Measurements from ENCODE around the gene RASGRP4. TPM values are rescaled to one million over a fixed set of nuclear protein-coding genes. Genes with fewer than 3 reads are reported as not detected.
A peak's percentile ranks its signal among the peaks of the same experiment; 100 is the strongest.

Gene RASGRP4
- total RNA-seq, 1 donor from 2014 or later, result not detected

GRCh38 chr19:38421856-38422255, 4.2 kb downstream of the RASGRP4 start:
- no peak overlapping the region for H3K4me3 ChIP-seq (ENCODE audit: insufficient read depth, low read depth, low read length)

GRCh38 chr19:38420935-38421334, 5.1 kb downstream of the RASGRP4 start:
- no peak overlapping the region for H3K27ac Mint-ChIP-seq (ENCODE audit: unreplicated experiment)
- Histone ChIP-seq H3K4me1 (ENCODE audit: insufficient read depth, low read length) (no peaks in the 10 kb centered on the region), H4K20me1 (ENCODE audit: insufficient read depth, low read length) (no peaks in the 10 kb centered on the region), H3K27ac (ENCODE audit: low read depth, low read length) (no peak overlapping the region), H3K79me2 (ENCODE audit: insufficient read depth, low read length) (no peaks in the 10 kb centered on the region), H3K4me3 (ENCODE audit: insufficient read depth, low read depth, low read length) (no peak overlapping the region), H3K36me3 (ENCODE audit: insufficient read depth, low read length) (no peaks in the 10 kb centered on the region), H3K4me2 (ENCODE audit: low read length) (no peak overlapping the region), H3K9ac (ENCODE audit: low read length) (no peak overlapping the region), H3K27me3 (ENCODE audit: insufficient read depth, low read length) (peaks cover 18% of the 10 kb centered on the region), H2AFZ (ENCODE audit: low read depth, low read length) (no peak overlapping the region), H3K9me3 (ENCODE audit: insufficient read depth, low read depth, low read length) (no peaks in the 10 kb centered on the region)
- peaks cover 2% of the 10 kb centered on the region for H3K36me3 Mint-ChIP-seq (ENCODE audit: low read depth, unreplicated experiment)
- FAIRE-seq (no peak), DNase-seq (ENCODE audit: low read depth) (no peak)
- no peaks in the 10 kb centered on the region for H3K9me3 Mint-ChIP-seq (ENCODE audit: unreplicated experiment)
- H3K4me1 Mint-ChIP-seq (ENCODE audit: low read depth, unreplicated experiment), result no peaks in the 10 kb centered on the region
- TF ChIP-seq EZH2 (IDR thresholded peaks at IDR 0.05; ENCODE audit: insufficient read depth, low read length), result no peak
- TF ChIP-seq CTCF (IDR thresholded peaks at IDR 0.05; ENCODE audit: insufficient read depth, low read depth, low read length), result no peak
- peaks cover 41% of the 10 kb centered on the region for H3K27me3 Mint-ChIP-seq (ENCODE audit: low read depth, unreplicated experiment)
- no peak overlapping the region for H3K4me3 Mint-ChIP-seq (ENCODE audit: unreplicated experiment)

More at GRCh38 chr19:38421856-38422255, 4.2 kb downstream of the RASGRP4 start:
- H3K27ac ChIP-seq (ENCODE audit: low read depth, low read length), result no peak overlapping the region
- FAIRE-seq (no peak), DNase-seq (ENCODE audit: low read depth) (no peak)
- H3K9me3 ChIP-seq (ENCODE audit: insufficient read depth, low read depth, low read length), result no peaks in the 10 kb centered on the region
- H3K27ac Mint-ChIP-seq (ENCODE audit: unreplicated experiment), result no peak overlapping the region
- H3K27me3 Mint-ChIP-seq (ENCODE audit: low read depth, unreplicated experiment), result peaks cover 36% of the 10 kb centered on the region
- peaks cover 2% of the 10 kb centered on the region for H3K36me3 Mint-ChIP-seq (ENCODE audit: low read depth, unreplicated experiment)
- H4K20me1 ChIP-seq (ENCODE audit: insufficient read depth, low read length), result no peaks in the 10 kb centered on the region
- H2AFZ ChIP-seq (ENCODE audit: low read depth, low read length), result no peak overlapping the region
- no peaks in the 10 kb centered on the region for H3K36me3 ChIP-seq (ENCODE audit: insufficient read depth, low read length)
- H3K4me1 Mint-ChIP-seq (ENCODE audit: low read depth, unreplicated experiment), result peaks cover 1% of the 10 kb centered on the region
- no peaks in the 10 kb centered on the region for H3K9me3 Mint-ChIP-seq (ENCODE audit: unreplicated experiment)
- H3K4me1 ChIP-seq (ENCODE audit: insufficient read depth, low read length), result no peaks in the 10 kb centered on the region
- no peak overlapping the region for H3K9ac ChIP-seq (ENCODE audit: low read length)
- peaks cover 18% of the 10 kb centered on the region for H3K27me3 ChIP-seq (ENCODE audit: insufficient read depth, low read length)
- no peaks in the 10 kb centered on the region for H3K79me2 ChIP-seq (ENCODE audit: insufficient read depth, low read length)
- H3K4me2 ChIP-seq (ENCODE audit: low read length), result no peak overlapping the region
- H3K4me3 Mint-ChIP-seq (ENCODE audit: unreplicated experiment), result no peak overlapping the region
- TF ChIP-seq EZH2 (IDR thresholded peaks at IDR 0.05; ENCODE audit: insufficient read depth, low read length), result no peak
- TF ChIP-seq CTCF (IDR thresholded peaks at IDR 0.05; ENCODE audit: insufficient read depth, low read depth, low read length), result no peak

GRCh38 chr19:38417544-38418506, 8.2 kb downstream of the RASGRP4 start:
- no peak for FAIRE-seq
- H3K36me3 ChIP-seq (ENCODE audit: insufficient read depth, low read length), result no peaks in the 10 kb centered on the region
- H3K36me3 Mint-ChIP-seq (ENCODE audit: low read depth, unreplicated experiment), result no peaks in the 10 kb centered on the region
- no peak for DNase-seq (ENCODE audit: low read depth)
- no peaks in the 10 kb centered on the region for H3K9me3 Mint-ChIP-seq (ENCODE audit: unreplicated experiment)
- H3K4me3 Mint-ChIP-seq (ENCODE audit: unreplicated experiment), result peak overlapping the region; percentile 71
- peak overlapping the region; percentile 11 for H2AFZ ChIP-seq (ENCODE audit: low read depth, low read length)
- no peaks in the 10 kb centered on the region for H3K79me2 ChIP-seq (ENCODE audit: insufficient read depth, low read length)
- H3K27me3 Mint-ChIP-seq (ENCODE audit: low read depth, unreplicated experiment), result peaks cover 37% of the 10 kb centered on the region
- no peak overlapping the region for H3K9ac ChIP-seq (ENCODE audit: low read length)
- TF ChIP-seq CTCF (IDR thresholded peaks at IDR 0.05; ENCODE audit: insufficient read depth, low read depth, low read length), result no peak
- TF ChIP-seq EZH2 (IDR thresholded peaks at IDR 0.05; ENCODE audit: insufficient read depth, low read length), result no peak
- peak overlapping the region; percentile 65 for H3K4me2 ChIP-seq (ENCODE audit: low read length)
- no peak overlapping the region for H3K4me3 ChIP-seq (ENCODE audit: insufficient read depth, low read depth, low read length)
- H3K4me1 Mint-ChIP-seq (ENCODE audit: low read depth, unreplicated experiment), result no peaks in the 10 kb centered on the region
- no peaks in the 10 kb centered on the region for H3K9me3 ChIP-seq (ENCODE audit: insufficient read depth, low read depth, low read length)
- H4K20me1 ChIP-seq (ENCODE audit: insufficient read depth, low read length), result no peaks in the 10 kb centered on the region
- H3K27ac Mint-ChIP-seq (ENCODE audit: unreplicated experiment), result no peak overlapping the region
- H3K27me3 ChIP-seq (ENCODE audit: insufficient read depth, low read length), result peaks cover 16% of the 10 kb centered on the region
- no peaks in the 10 kb centered on the region for H3K4me1 ChIP-seq (ENCODE audit: insufficient read depth, low read length)
- H3K27ac ChIP-seq (ENCODE audit: low read depth, low read length), result no peak overlapping the region
